NCI-H2196 (cell line): ENCODE measurements around the gene PLTP.
"Not testable (repeated sequence)": the region's sequence is repeated elsewhere in the genome, so short reads cannot be mapped to it uniquely, and the experiment has no call there.

Experiments used
- DNase-seq: peaks from one replicate; lab custom pipeline; 2025; ENCODE audit not compliant: unreplicated experiment; lab: John Stamatoyannopoulos, UW

PLTP gene

GRCh38 chr20:45880988-45881788 lies 30.8 kb downstream of the PLTP start, which contains the start of gene ZSWIM1:
ZSWIM1 (plus strand) TSS chr20:45881227; CDS start chr20:45882593, 1,366 bp downstream.
- peak; percentile 99 for DNase-seq

GRCh38 chr20:45878076-45878761 lies 33.7 kb downstream of the PLTP start:
- DNase-seq: no peak

GRCh38 chr20:45874576-45874975 lies 37.4 kb downstream of the PLTP start:
- no peak for DNase-seq

GRCh38 chr20:45874104-45874481 lies 37.9 kb downstream of the PLTP start:
- DNase-seq: not testable (repeated sequence)

- no peak for DNase-seq
Measured at GRCh38 chr20:45873409-45874103, 38.4 kb downstream of the PLTP start.

DNA sequence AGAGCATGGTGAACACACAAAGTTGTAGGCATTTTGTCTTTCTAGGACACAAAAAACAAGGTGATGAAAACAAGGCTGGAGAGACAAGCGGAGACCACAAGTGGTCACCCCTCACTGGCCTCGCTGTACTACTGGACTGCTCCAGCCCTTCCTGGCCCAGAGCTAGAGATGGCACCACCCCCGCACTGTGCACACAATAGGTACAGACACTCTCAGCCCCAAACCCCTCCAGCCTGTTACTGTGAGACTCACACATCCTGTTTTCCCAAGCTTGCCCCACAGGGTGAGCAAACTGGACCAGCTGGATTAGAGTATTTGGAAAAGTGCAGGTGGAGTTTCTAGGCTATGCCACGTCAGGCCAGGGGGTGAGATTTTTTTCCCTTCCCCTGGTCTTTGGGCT lies 39.3 kb downstream of the PLTP start:
- DNase-seq: no peak

GRCh38 chr20:45867819-45868176 lies 44.2 kb downstream of the PLTP start:
- no peak for DNase-seq

GRCh38 chr20:45867136-45867818 lies 44.7 kb downstream of the PLTP start:
- no peak for DNase-seq

- DNase-seq: no peak
Measured at GRCh38 chr20:45866454-45866853, 45.5 kb downstream of the PLTP start.

DNA sequence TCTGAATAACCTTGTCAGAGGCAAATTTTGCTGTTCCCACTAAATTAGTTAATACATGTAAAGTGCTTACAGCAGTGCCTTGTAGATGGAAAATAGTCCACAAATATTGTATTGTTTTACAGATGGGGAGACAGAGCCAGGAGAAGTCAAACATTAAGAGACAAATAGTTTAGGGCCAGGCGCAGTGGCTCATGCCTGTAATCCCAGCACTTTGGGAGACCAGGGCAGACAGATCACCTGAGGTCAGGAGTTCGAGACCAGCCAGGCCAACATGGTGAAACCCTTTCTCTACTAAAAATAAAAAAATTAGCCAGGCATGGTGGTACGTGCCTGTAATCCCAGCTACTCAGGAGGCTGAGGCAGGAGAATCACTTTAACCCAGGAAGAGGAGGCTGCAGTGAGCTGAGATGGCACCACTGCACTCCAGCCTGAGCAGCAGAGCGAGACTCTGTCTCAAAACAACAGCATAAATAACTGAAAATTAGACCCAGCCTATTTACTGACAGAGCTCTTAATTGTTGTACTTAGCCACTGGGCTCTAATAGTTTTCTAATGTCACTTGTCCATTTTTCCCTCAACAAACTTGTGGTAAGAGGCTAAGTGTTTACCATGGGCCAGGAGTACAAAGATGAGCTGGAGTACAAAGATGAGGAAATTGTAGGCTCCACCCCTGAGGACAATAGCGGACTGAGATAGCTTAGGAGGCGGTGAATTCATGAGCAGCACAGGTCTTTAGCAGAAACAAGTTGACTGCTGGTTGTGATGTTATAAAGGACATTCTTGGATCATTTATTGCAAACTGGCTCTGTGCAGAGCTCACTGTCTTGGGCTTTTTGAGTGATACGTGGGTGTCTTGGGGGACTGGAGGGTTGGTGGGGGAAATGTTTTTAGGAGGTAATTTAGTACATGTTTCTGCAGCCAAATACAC lies 48.1 kb downstream of the PLTP start:
- DNase-seq: no peak

DNA sequence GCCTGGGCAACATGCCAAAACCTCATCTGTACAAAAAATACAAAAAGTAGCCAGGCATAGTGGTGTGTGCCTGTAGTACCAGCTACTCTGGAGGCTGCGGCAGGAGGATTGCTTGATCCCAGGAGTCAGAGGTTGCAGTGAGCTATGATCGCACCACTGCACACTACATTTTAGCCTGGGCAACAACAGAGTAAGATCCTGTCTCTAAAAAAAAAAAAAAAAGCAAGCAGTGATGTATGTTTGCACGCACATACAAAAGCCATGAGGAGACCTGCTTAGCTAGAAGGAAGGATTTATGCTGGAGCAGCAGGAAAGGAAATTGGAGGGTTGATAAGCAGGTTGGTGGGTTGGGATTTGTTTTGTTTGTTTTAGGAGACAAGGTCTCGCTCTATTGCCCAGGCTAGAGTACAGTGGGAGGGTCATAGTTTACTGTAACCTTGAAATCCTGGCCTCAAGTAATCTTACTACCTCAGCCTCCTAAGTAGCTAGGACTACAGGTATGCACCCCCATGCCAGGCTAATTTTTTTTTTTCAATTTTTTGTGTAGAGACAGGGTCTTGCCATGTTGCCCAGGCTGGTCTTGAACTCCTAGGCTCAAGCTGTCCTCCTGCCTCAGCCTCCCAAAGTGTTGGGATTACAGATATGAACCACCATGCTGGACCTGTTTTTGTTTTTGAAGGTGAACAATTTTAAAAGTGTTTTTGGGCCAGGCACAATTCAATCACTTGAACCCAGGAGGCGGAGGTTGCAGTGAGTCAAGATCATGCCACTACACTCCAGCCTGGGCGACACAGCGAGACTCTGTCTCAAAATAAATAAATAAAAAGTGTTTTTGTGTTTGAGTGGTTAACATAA lies 50.5 kb downstream of the PLTP start:
- DNase-seq: peak; percentile 23

DNA sequence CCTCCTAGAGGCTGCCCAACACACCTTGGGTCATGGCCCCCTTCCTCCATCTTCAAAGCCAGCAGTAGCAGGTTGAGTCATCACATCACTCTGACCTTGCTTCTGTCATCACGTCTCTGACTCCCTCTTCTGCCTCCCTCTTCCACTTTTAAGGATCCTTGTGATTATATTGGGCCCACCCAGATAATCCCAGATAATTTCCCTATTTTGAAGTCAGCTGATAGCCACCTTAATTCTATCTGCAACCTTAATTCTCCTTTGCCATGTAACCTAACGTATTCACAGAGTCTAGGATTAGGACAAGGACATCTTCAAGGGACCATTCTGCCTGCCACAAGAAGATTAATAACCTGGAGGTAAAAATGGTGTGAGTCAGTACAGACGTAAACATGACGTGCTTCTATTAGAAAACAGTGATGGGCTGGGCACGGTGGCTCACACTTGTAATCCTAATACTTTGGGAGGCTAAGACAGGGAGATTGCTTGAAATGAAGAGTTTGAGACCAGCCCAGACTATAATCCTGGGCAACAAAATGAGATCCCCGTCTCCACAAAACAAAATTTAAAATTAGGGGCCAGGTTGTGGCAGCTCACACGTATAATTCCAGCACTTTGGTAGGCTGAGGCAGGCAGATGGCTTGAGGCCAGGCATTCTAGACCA lies 51.3 kb downstream of the PLTP start:
- DNase-seq: no peak

GRCh38 chr20:45859916-45860315 lies 52.0 kb downstream of the PLTP start:
- no peak for DNase-seq

DNA sequence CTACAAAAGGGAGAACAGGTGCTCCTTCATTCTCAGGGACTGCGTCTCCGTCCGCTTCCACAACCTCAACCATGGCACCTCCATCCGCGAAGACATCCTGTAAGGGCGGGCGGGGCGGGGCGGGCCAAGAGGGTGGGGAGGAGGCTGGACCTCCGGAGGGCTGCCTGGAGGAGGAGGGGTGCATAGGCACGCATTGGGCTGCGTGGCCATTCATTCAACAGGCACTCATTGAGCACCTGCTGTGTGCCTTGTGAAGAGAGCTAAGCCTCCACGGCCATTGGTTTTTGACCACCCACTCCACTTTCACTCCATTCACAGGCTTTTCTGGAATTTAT lies 54.1 kb downstream of the PLTP start:
- no peak for DNase-seq

DNA sequence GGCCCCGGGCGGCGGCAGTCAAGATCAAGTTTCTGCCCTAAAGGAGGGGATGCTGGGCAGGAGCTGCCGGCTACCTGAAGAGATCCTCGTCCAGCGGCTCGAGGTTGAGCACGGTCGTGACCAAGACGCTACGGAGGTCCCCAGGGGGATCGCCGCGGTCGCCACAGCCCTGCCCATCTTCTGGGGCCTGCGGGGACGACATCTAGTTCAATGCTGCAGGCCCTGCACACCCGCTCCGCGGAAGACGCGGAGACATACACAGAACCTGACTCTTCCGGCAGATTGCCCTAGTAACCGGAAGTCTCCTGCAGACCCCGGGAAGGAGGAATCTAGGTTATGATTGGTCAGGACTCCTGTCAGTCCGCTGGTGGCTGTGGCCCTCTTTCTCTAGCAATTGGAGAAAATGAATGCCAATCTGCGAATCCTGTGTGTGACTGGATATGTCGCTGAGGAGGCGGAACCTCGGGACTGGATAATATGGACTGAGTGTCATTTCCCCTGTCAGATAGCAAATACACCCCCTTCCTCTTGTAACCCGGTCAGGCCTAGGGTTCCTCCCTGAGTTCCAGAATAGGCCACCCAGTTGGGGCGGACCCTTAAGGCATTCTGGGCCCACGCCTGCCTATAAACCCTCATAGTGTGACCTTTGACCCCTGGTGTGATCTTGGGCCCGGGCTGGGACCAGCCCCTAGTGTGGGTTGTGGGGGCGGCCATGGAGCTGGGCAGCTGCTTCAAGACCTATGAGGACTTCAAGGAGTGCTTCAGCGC lies 54.7 kb downstream of the PLTP start, which contains the start of the genes ACOT8 and ZSWIM3:
TSS of gene ACOT8 (minus strand) at position 279 of the 768 bp plus-strand sequence. CDS start at position 202, 77 bp downstream.
TSS of gene ZSWIM3 (plus strand) at position 501 of the 768 bp plus-strand sequence. CDS start at position 713, 212 bp downstream.
- peak; percentile 100 for DNase-seq

- DNase-seq: no peak
Measured at GRCh38 chr20:45853484-45853883, 58.5 kb downstream of the PLTP start.

- DNase-seq: no peak
Measured at GRCh38 chr20:45852326-45852725, 59.6 kb downstream of the PLTP start.

DNA sequence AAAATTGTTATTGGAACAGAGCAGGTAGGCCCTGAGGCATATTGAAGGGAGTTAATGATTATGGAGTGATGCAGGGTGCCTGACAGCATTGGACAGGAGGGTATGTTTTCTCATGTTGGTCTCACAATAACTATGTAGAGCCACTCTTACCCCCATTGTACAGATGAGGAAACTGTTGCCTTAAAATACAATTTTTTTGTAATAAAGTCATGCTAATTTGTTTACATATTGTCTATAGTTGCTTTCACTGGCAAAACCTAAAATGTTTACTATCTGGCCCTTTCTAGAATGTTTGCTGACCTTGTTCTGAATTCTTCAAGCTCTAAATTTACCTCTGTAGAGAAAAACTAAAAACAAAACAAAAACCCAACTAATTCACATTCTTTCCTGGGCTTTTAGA lies 60.5 kb downstream of the PLTP start:
- DNase-seq: no peak
